GM19035 (cell line): ENCODE measurements around the gene TBX6.
A peak's percentile ranks its signal among the peaks of the same experiment; 100 is the strongest.
"Not testable (repeated sequence)": the region's sequence is repeated elsewhere in the genome, so short reads cannot be mapped to it uniquely, and the experiment has no call there.

ENCODE experiments used
- ATAC-seq: cut with Tn5 transposase; IDR thresholded peaks from one replicate; pipeline ENCODE4 v1.9.1; 2021; ENCODE audit not compliant: unreplicated experiment

Gene TBX6, protein sequence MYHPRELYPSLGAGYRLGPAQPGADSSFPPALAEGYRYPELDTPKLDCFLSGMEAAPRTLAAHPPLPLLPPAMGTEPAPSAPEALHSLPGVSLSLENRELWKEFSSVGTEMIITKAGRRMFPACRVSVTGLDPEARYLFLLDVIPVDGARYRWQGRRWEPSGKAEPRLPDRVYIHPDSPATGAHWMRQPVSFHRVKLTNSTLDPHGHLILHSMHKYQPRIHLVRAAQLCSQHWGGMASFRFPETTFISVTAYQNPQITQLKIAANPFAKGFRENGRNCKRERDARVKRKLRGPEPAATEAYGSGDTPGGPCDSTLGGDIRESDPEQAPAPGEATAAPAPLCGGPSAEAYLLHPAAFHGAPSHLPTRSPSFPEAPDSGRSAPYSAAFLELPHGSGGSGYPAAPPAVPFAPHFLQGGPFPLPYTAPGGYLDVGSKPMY

GRCh38 chr16:30091474-30092372 is at the start of gene TBX6:
TSS of gene TBX6 (minus strand) at chr16:30091924. CDS start at chr16:30091193, 731 bp downstream.
- peak; percentile 61 for ATAC-seq

GRCh38 chr16:30139583-30140481 is 48.1 kb upstream of the TBX6 start:
- no peak for ATAC-seq

GRCh38 chr16:30137897-30138296 is 46.2 kb upstream of the TBX6 start:
- ATAC-seq: no peak

DNA sequence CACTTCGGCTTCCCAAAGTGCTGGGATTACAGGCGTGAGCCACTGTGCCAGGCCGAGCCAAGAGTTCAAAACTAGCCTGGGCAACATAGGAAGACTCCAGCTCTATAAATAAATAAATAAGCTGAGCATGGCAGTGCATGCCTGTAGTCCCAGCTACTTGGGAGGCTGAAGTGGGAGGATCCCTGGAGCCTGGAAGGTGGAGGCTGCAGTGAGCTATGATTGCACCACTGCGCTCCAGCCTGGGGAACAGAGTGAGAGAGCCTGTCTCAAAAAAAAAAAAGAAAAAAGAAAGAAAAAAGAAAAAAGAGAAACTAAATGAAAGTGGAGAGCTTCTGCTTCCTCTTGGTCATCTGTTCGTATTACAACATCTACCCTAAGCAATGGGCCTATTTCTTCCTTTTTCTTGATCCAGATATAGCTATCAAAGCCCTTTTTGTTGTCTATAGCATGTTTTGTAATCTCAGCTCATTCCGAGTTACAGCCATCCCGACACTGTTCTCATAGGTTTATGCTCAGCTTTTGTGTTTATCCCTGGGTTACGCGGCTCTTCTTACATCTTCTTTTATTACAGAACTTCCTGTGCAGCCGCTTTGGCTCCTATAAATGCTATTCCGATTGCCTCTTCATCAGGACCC is 45.4 kb upstream of the TBX6 start:
- ATAC-seq: no peak

DNA sequence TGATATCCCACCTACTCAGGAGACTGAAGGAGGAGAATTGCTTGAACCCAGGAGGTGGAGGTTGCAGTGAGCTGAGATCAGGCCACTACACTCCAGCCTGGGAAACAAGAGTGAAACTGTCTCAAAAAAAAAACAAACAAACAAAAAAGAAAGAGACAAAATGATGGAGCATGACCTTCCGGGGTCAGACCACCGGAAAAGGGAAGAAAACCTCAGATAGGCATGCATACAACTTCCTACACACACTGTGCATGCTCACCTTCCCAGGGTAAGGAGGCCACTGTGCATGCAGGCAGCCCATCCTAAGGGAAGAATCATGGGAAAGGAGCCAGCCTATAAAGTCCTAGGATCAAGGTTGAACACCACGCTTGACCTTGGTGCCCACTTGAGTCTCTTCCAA is 40.9 kb upstream of the TBX6 start:
- ATAC-seq: no peak

DNA sequence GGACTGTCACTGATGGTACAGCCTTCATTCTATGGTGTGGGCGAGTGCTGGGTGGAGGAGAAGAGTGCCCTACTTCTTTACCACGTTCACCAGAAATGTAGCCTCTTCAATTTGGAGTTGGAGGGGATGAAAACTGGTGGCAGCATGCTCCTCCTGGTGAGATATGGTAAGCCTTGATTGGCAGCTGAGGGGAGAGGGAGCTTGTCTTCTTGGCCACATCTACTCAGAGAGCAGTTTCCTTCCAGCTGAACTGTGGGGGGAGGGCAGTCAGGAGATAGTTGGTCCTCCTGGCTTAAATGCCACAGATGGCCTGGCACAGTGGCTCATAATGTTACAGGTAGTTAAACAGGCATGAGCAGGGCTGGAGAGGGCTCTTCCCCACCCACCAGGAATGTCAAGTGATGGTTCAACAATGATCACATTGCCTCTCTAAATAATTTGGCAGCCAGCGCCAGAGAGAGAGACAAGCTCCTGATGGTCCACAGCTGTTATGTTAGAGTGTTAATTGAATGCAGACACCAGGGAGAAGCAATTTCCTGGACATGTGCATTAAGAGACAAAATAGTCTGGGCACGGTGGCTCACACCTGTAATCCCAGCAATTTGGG is 40.2 kb upstream of the TBX6 start:
- ATAC-seq: no peak

- ATAC-seq: no peak
Measured at GRCh38 chr16:30127993-30128392, 36.3 kb upstream of the TBX6 start.

GRCh38 chr16:30125690-30126089 is 34.0 kb upstream of the TBX6 start:
- ATAC-seq: not testable (repeated sequence)

DNA sequence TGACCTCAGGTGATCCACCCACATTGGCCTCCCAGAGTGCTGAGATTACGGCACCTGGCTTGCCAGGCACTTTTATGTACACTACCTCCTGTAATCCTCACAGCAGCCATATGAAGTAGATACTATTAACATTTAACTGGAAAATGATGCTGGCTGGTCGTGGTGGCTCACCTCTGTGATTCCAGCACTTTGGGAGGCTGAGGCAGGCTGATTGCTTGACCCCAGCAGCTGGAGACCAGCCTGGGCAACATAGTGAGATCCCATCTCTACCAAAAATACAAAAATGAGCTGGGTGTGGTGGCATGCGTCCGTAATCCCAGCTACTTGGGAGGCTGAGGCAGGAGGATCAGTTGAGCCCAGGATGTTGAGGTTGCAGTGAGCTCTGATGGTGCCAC is 33.3 kb upstream of the TBX6 start:
- ATAC-seq: no peak

DNA sequence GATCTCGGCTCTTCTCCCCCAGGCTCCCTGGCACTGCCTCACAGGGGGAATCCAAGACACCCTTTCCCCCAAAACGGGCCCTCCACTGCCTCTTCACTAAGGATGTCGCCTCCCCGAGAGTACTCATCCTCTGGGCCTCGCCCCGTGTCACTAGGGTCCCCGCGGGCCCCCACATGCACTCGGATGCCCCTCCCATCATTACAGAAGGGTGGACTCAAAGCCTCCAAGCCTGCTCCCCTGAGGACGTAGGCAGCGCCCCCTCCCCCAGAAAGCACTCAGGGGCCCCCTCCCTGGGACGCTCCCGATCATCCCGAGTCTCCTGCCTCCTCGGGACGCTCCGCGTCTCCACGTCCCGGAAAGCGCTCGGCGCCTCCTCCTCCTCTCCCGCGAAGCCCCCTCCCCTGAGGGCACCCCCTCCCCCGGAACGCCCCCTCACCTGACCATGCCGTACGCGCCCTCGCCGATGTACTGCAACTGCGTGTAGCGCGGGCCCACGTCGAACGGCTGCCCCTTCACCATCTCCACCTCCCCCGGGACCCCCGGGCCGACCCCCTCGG is 31.0 kb upstream of the TBX6 start:
- no peak for ATAC-seq

- ATAC-seq: no peak
Measured at GRCh38 chr16:30121741-30122571, 30.2 kb upstream of the TBX6 start.

- no peak for ATAC-seq
Measured at GRCh38 chr16:30120340-30121105, 28.8 kb upstream of the TBX6 start.

- no peak for ATAC-seq
Measured at GRCh38 chr16:30119428-30119827, 27.7 kb upstream of the TBX6 start.

DNA sequence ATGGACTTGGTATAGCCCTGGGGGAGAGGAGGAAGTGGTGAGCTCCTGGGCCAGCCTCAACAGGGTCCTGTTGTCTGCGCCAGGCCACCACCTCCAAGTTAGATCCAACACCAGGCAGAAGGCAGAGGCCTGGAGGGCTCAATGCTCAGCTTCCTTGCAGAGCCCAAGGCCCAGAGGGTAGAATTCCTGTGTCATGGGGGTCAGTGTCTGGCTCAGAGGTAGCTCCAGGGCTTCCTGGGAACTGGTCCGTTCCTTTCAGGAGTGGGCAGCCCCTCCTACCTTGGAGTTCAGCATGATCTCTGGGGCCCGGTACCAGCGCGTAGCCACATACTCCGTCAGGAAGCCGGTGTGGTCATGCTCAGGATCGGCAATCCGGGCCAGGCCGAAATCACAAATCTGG is 26.0 kb upstream of the TBX6 start:
- ATAC-seq: no peak

DNA sequence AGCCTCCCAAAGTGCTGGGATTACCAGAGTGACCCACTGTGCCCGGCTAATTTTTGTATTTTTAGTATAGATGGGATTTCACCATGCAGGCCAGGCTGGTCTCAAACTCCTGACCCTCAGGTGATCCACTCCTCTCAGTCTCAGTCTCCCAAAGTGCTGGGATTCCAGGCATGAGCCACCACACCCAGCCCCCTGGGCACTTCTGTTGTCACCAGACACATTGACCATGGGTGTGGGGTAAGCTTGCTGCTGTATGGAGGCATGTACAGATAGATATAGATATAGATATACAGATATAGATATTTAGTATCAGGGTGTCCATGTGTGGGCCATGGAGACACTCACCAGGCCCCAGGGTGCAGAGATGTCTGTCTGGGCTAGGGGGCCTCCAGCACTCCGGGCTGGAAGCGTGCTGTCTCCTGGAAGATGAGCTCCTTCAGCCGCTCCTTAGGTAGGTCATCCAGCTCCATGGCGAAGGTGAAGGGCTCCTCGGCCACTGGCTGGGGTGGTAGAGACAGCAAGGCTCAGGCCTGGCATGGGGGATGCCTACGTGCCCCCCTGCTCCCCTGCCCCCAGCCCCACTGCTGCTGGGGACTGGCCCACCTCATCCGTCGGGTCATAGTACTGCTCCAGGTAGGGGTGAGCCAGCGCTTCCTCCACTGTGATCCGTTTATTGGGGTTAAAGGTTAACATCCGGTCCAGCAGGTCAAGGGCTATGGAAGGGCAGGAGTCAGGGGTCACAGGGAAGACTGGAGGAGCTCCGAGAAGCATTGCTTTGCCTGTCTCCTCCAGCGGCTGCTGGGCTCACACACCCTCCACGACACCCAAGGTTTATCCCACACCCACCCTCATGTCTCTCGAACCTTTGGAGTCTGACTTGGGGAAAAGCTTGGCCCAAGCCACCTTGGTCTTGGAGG is 24.8 kb upstream of the TBX6 start:
- no peak for ATAC-seq

GRCh38 chr16:30115238-30115637 is 23.5 kb upstream of the TBX6 start:
- ATAC-seq: no peak

DNA sequence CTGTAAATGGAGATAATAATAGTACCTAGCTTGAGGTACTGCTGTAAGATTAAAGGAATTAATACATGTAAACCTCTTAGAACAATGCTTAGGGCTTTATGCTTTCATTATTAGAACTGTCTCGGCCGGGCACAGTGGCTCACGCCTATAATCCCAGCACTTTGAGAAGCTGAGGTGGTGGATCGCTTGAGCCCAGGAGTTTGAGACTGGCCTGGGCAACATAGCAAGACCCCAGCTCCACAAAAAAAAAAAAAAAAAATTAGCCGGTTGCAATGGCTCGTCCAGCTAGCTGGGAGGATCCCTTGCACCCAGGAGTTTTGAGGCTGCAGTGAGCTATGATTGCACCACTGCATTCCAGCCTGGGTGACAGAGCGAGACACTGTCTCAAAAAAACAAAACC is 23.1 kb upstream of the TBX6 start:
- not testable (repeated sequence) for ATAC-seq
